Right lobe of liver (tissue), 6 donors: Measurements from ENCODE around the gene AHSP. TPM values are rescaled to one million over a fixed set of nuclear protein-coding genes. Genes with fewer than 3 reads are reported as not detected.

ENCODE experiments used
- ATAC-seq, 4 donors: fragments of 200-7000 bp; cut with Tn5 transposase; one replicate each; pipeline ENCODE4 v1.9.1; 2020; ENCODE audit warnings: mild to moderate bottlenecking in 4 of 4, moderate library complexity in 4 of 4
- DNase-seq, 3 donors: peaks; one replicate each; pipeline ENCODE4 v3.0.0-alpha.2; 2020
- H3K27ac ChIP-seq, 3 donors: fragments of 200-600 bp; one replicate each; pipeline ENCODE4 v1.8.0; 2022
- H3K27me3 ChIP-seq, 2 donors: fragments of 200-600 bp; one replicate each; pipeline ENCODE4 v1.8.0; 2022
- H3K36me3 ChIP-seq, 4 donors: fragments of 200-600 bp; sonication (generic) in 1 of 4; one replicate each; pipeline versions ENCODE4 v1.5.1 to v1.8.0; 2017 to 2022; ENCODE audit warnings: control low read depth in 1 of 4
- H3K4me1 ChIP-seq, 4 donors: fragments of 200-600 bp; sonication (generic) in 1 of 4; one replicate each; pipeline versions ENCODE4 v1.5.1 to v1.8.0; 2017 to 2022; ENCODE audit warnings: control low read depth in 1 of 4
- H3K4me3 ChIP-seq, 3 donors: fragments of 200-600 bp; one replicate each; pipeline ENCODE4 v1.8.0; 2022
- H3K9me3 ChIP-seq, 4 donors: fragments of 200-600 bp; sonication (generic) in 1 of 4; one replicate each; pipeline versions ENCODE4 v1.5.1 to v1.8.0; 2017 to 2022; ENCODE audit warnings: control low read depth in 1 of 4
- POLR2A ChIP-seq: fragments of 450-650 bp; IDR thresholded peaks from one replicate; pipeline ENCODE4 v1.6.1; 2017; ENCODE audit warnings: antibody characterized with exemption, mild to moderate bottlenecking
- WGBS: methylation state at CpG from one replicate; pipeline ENCODE4 v1.1.6; 2018; ENCODE audit warnings: low coverage, low lambda C conversion rate; ENCODE audit not compliant: insufficient coverage; ENCODE audit errors: missing lambda C conversion rate; 5-methylcytosine and 5-hydroxymethylcytosine counted together
- intact Hi-C, 2 donors: fragments of 100-400 bp; cut with DNase I; formaldehyde crosslinking; loops; one replicate each; pipeline versions ENCODE4 v1.11.2 to v1.14.1; 2022
- long read RNA-seq: library from polyadenylated mRNA; unstranded; transcript quantifications from one replicate; pipeline ENCODE4 v2.0.0, GENCODE V29; 2019
- total RNA-seq, 6 experiments: library from RNA; depleted of rRNA in 2 of 6; stranded (reverse); fragments of >200 nt in 2 of 6; fragmentation: NEBNext Ultra II Directional in 3 of 6; extraction: Animal tissue kit (Norgen Biotek cat#: 25700) in 3 of 6; gene quantifications; one replicate each; pipeline versions ENCODE4 v1.1.0 to v1.2.4, GENCODE V29; 2016 to 2023
- TF ChIP-seq, protein P1 (sequence below), 4 donors: fragments of 200-600 bp in 3 of 4; fragments of 450-650 bp in 1 of 4; IDR thresholded peaks; one replicate each; pipeline versions ENCODE4 v1.5.1 to v1.8.0; 2016 to 2022; ENCODE audit warnings: antibody characterized with exemption in 4 of 4, mild to moderate bottlenecking in 2 of 4
- donor health status: DM: no; HTN: yes; CAD: no.
- donor health status: DM: no; HTN: no; CAD: no.
- donor health status: DM: no; HTN: no; CAD: no.
- donor health status: DM: no; HTN: yes; CAD: no.
- donor health status: DM: no; HTN: yes; CAD: no.

The AHSP gene
- 1 to 10 TPM in 3 of 6 experiments, under 1 TPM in 1, not detected in 2; 0.95 to 7.3 (median 3.0) TPM for total RNA-seq
- long read RNA-seq, transcript AHSP-201 (3 exons, 524 nt) = major isoform, 7 of 7 reads
- long read RNA-seq, partial matches to known transcripts = 0 of 7 reads
- long read RNA-seq, other reads (novel, unspliced or antisense) = 0 of 7 reads

- Histone ChIP-seq H3K27me3 (no peaks in the 10 kb centered on the region), H3K27ac (no peak within 1 kb of the TSS)
- WGBS = 37% methylated on average over 6 of the region's 6 CpGs
Observed at GRCh38 chr16:31527734-31528274, at the start of gene AHSP. TSS of gene AHSP (plus strand) at chr16:31527900. CDS start at chr16:31528140, 240 bp downstream.

GRCh38 chr16:31478956-31479355 is 48.7 kb upstream of the AHSP start:
- Histone ChIP-seq H3K27me3 (no peaks in the 10 kb centered on the region), H3K4me1 (peaks cover 0 to 17% (median 2%) of the 10 kb centered on the region in 4 donors), H3K36me3 (no peaks in the 10 kb centered on the region), H3K27ac (no peak overlapping the region), H3K9me3 (no peaks in the 10 kb centered on the region), H3K4me3 (no peak overlapping the region)
- DNase-seq (no peak), ATAC-seq (no peak)
- TF ChIP-seq POLR2A = no peak
- TF ChIP-seq, protein P1, sequence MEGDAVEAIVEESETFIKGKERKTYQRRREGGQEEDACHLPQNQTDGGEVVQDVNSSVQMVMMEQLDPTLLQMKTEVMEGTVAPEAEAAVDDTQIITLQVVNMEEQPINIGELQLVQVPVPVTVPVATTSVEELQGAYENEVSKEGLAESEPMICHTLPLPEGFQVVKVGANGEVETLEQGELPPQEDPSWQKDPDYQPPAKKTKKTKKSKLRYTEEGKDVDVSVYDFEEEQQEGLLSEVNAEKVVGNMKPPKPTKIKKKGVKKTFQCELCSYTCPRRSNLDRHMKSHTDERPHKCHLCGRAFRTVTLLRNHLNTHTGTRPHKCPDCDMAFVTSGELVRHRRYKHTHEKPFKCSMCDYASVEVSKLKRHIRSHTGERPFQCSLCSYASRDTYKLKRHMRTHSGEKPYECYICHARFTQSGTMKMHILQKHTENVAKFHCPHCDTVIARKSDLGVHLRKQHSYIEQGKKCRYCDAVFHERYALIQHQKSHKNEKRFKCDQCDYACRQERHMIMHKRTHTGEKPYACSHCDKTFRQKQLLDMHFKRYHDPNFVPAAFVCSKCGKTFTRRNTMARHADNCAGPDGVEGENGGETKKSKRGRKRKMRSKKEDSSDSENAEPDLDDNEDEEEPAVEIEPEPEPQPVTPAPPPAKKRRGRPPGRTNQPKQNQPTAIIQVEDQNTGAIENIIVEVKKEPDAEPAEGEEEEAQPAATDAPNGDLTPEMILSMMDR (IDR thresholded peaks at IDR 0.05) = no peak
- 86% methylated on average over 3 of the region's 3 CpGs for WGBS
- intact Hi-C loops = loop anchor here in 1 of 2 donors (10.0 kb wide), 1 partner anchor 216 kb away; no protein-coding TSS in a partner anchor

More at GRCh38 chr16:31527734-31528274, at the start of gene AHSP:
- ATAC-seq = no peak
- DNase-seq = no peak
- Histone ChIP-seq H3K9me3 (no peaks in the 10 kb centered on the region), H3K36me3 (no peaks in the 10 kb centered on the region), H3K4me3 (no peak within 1 kb of the TSS), H3K4me1 (no peaks in the 10 kb centered on the region)
- intact Hi-C loops = no loop called here
- TF ChIP-seq, protein P1 (IDR thresholded peaks at IDR 0.05) = no peak

GRCh38 chr16:31479751-31480150 is 47.9 kb upstream of the AHSP start:
- WGBS = 78% methylated on average over 6 of the region's 9 CpGs
- Histone ChIP-seq H3K36me3 (no peaks in the 10 kb centered on the region), H3K4me1 (peaks cover 0 to 17% (median 2%) of the 10 kb centered on the region in 4 donors), H3K27ac (no peak overlapping the region), H3K9me3 (no peaks in the 10 kb centered on the region), H3K27me3 (no peaks in the 10 kb centered on the region), H3K4me3 (no peak overlapping the region)
- DNase-seq = no peak
- ATAC-seq = no peak
- no peak for TF ChIP-seq POLR2A
- TF ChIP-seq, protein P1 (IDR thresholded peaks at IDR 0.05) = no peak
- intact Hi-C loops = loop anchor here in 1 of 2 donors (10.0 kb wide), 1 partner anchor 215 kb away; no protein-coding TSS in a partner anchor

GRCh38 chr16:31480851-31481536 is 46.7 kb upstream of the AHSP start:
- Histone ChIP-seq H3K9me3 (no peaks in the 10 kb centered on the region), H3K27ac (no peak overlapping the region), H3K36me3 (no peaks in the 10 kb centered on the region), H3K27me3 (no peaks in the 10 kb centered on the region), H3K4me3 (no peak overlapping the region), H3K4me1 (peaks cover 0 to 16% (median 2%) of the 10 kb centered on the region in 4 donors)
- 43% methylated on average over 3 of the region's 7 CpGs for WGBS
- intact Hi-C loops = no loop called here
- DNase-seq (peak in 1 of 3 donors; percentile 74), ATAC-seq (peak in 1 of 4 donors; percentile 2)
- TF ChIP-seq POLR2A = no peak
- TF ChIP-seq, protein P1 (IDR thresholded peaks at IDR 0.05) = no peak
